Heart right ventricle (tissue), 16 donors: ENCODE data around the gene ILDR1. TPM values are rescaled to one million over a fixed set of nuclear protein-coding genes. Genes with fewer than 3 reads are reported as not detected.

Experiments
- ATAC-seq, 8 donors: fragments of 200-7000 bp; cut with Tn5 transposase; one replicate each; pipeline ENCODE4 v1.9.1; 2020; ENCODE audit warnings: mild to moderate bottlenecking in 8 of 8, moderate library complexity in 8 of 8, moderate number of reproducible peaks in 1 of 8
- DNase-seq, 2 donors: peaks; one replicate each; pipeline ENCODE4 v3.0.0-alpha.2; 2020
- H3K27ac ChIP-seq, 10 donors: fragments of 200-600 bp; sonication (generic) in 2 of 10; one replicate each; pipeline versions ENCODE4 v1.5.0 to v1.8.0; 2020 to 2022; ENCODE audit warnings: mild to moderate bottlenecking in 3 of 10
- H3K27me3 ChIP-seq, 7 donors: fragments of 200-600 bp; one replicate each; pipeline ENCODE4 v1.8.0; 2021 to 2022; ENCODE audit warnings: mild to moderate bottlenecking in 2 of 7
- H3K36me3 ChIP-seq, 9 donors: fragments of 200-600 bp; sonication (generic) in 1 of 9; one replicate each; pipeline versions ENCODE4 v1.5.0 to v1.8.0; 2020 to 2022; ENCODE audit warnings: mild to moderate bottlenecking in 2 of 9
- H3K4me1 ChIP-seq, 9 donors: fragments of 200-600 bp; sonication (generic) in 1 of 9; one replicate each; pipeline versions ENCODE4 v1.5.0 to v1.8.0; 2020 to 2022; ENCODE audit warnings: mild to moderate bottlenecking in 4 of 9
- H3K4me3 ChIP-seq, 10 donors: fragments of 200-600 bp; sonication (generic) in 2 of 10; one replicate each; pipeline versions ENCODE4 v1.5.0 to v1.8.0; 2020 to 2022; ENCODE audit warnings: mild to moderate bottlenecking in 7 of 10, moderate library complexity in 2 of 10
- H3K9me3 ChIP-seq, 11 donors: fragments of 200-600 bp in 10 of 11; sonication (generic) in 2 of 11; one replicate each; pipeline versions ENCODE4 v1.5.0 to v1.8.0; 2013 to 2022; ENCODE audit warnings: mild to moderate bottlenecking in 2 of 11, control low read depth in 1 of 11, moderate library complexity in 1 of 11
- CTCF ChIP-seq, 9 donors: fragments of 200-600 bp; sonication (generic) in 2 of 9; IDR thresholded peaks; one replicate each; pipeline versions ENCODE4 v1.5.0 to v1.8.0; 2021 to 2022; ENCODE audit warnings: antibody characterized with exemption in 9 of 9, mild to moderate bottlenecking in 5 of 9, moderate library complexity in 1 of 9
- WGBS, 2 donors: extraction: QIAGEN DNeasy Blood & Tissue Kit; methylation state at CpG; one replicate each; pipeline ENCODE4 v1.1.7; 2013; ENCODE audit warnings: inconsistent platforms in 1 of 2; 5-methylcytosine and 5-hydroxymethylcytosine counted together
- intact Hi-C, 10 donors: fragments of 100-400 bp; cut with DNase I; formaldehyde crosslinking; loops; one replicate each; pipeline versions ENCODE4 v1.11.1 to v1.14.2; 2022
- polyA plus RNA-seq, 2 donors: library from polyadenylated mRNA; stranded (reverse); fragments of 200-250 nt; gene quantifications; one replicate each; pipeline ENCODE4 v1.2.3, GENCODE V29; 2013
- total RNA-seq, 10 donors: library from RNA; stranded (reverse); fragmentation: NEBNext Ultra II Directional in 3 of 10; extraction: Animal tissue kit (Norgen Biotek cat#: 25700) in 3 of 10; gene quantifications; one replicate each; pipeline versions ENCODE4 v1.2.1 to v1.2.4, GENCODE V29; 2021 to 2023
- donor health status: Arrhythmogenic right ventricular cardiomyopathy.
- donor health status: ischemic (EF 13 %, LVEDD 7.1; RV severe dilation, severe dysfunction).
- donor health status: healthy with polysubstance abuse.
- donor health status: DM: no; HTN: yes; CAD: no.
- donor health status: DM: no; HTN: no; CAD: no.
- donor health status: ischemic (EF 25% LVEDD 6.9; RV normal size, moderate dysfunction).
- donor health status: ischemic (EF 25% LVEDD 5.7; RV mildly dilated, moderate dysfunction).
- donor health status: healthy.
- donor health status: DM: yes; HTN: yes; CAD: no.
- donor health status: Ischemic cardiomyopathy.
- donor health status: ischemic (EF 35%, LVEDD 5.7; RV mildly dilated, moderate dysfunction).
- donor health status: nonischemic (EF 11% LVEDD 7.7; RV severe dilation, severe dysfunction).
- donor health status: DM: yes; HTN: yes; CAD: no.
- donor health status: PGD.
- donor health status: ischemic (EF 29% LVEDD 5.4; RV normal size, mild dysfunction).
- donor health status: nonischemic (EF 23%, LVEDD 6.1; RV moderate dilation, normal function).

ILDR1 gene
- total and polyA plus RNA-seq, 12 donors, result 0.13 to 0.25 (median 0.19) TPM; not detected in 8

- H3K9me3 ChIP-seq, result peaks cover 0 to 39% (median 13%) of the 10 kb centered on the region in 11 donors
- 76 to 83% methylated on average over 5 of the region's 5 CpGs for WGBS, 2 donors
- intact Hi-C loops, result no loop called here
These were observed 41.6 kb downstream of the ILDR1 start for GRCh38 chr3:121980450-121980796.

GRCh38 chr3:121979734-121980449, 42.2 kb downstream of the ILDR1 start:
- DNase-seq (no peak), ATAC-seq (no peak)
- Histone ChIP-seq H3K27me3 (no peaks in the 10 kb centered on the region), H3K9me3 (peaks cover 0 to 44% (median 13%) of the 10 kb centered on the region in 11 donors), H3K4me1 (peaks cover 0 to 6% (median 0%) of the 10 kb centered on the region in 9 donors), H3K27ac (peak overlapping the region in 1 of 10 donors; percentile 27), H3K36me3 (no peaks in the 10 kb centered on the region), H3K4me3 (no peak overlapping the region)
- TF ChIP-seq CTCF (IDR thresholded peaks at IDR 0.05), result no peak
- intact Hi-C loops, result no loop called here

More at GRCh38 chr3:121980450-121980796, 41.6 kb downstream of the ILDR1 start:
- Histone ChIP-seq H3K27me3 (no peaks in the 10 kb centered on the region), H3K4me3 (no peak overlapping the region), H3K4me1 (peaks cover 0 to 6% (median 0%) of the 10 kb centered on the region in 9 donors), H3K36me3 (no peaks in the 10 kb centered on the region), H3K27ac (peak overlapping the region in 1 of 10 donors; percentile 27)
- ATAC-seq, result no peak
- TF ChIP-seq CTCF (IDR thresholded peaks at IDR 0.05), result no peak
- no peak for DNase-seq

DNA sequence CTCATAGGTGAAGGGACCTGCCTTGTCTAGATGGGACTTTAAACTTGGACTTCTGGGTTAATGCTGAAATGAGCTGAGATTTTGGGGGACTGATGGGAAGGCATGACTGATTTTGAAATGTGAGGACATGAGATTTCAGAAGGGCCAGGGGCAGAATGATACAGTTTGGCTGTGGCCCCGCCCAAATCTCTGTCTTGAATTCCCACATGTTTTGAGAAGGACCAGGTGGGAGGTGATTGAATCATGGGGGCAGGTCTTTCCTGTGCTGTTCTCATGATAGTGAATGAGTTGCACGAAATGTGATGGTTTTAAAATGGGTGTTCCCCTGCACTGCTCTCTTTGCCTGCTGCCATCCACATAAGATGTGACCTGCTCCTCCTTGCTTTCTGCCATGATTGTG, 42.8 kb downstream of the ILDR1 start:
- H3K36me3 ChIP-seq, result no peaks in the 10 kb centered on the region
- no peak for DNase-seq
- ATAC-seq, result no peak
- intact Hi-C loops, result no loop called here
- H3K27me3 ChIP-seq, result no peaks in the 10 kb centered on the region
- H3K9me3 ChIP-seq, result peaks cover 0 to 47% (median 13%) of the 10 kb centered on the region in 11 donors
- no peak overlapping the region for H3K4me3 ChIP-seq
- 76 to 90% methylated on average over 2 of the region's 2 CpGs for WGBS, 2 donors
- no peak for TF ChIP-seq CTCF (IDR thresholded peaks at IDR 0.05)
- H3K27ac ChIP-seq, result no peak overlapping the region
- peaks cover 0 to 6% (median 0%) of the 10 kb centered on the region in 9 donors for H3K4me1 ChIP-seq

DNA sequence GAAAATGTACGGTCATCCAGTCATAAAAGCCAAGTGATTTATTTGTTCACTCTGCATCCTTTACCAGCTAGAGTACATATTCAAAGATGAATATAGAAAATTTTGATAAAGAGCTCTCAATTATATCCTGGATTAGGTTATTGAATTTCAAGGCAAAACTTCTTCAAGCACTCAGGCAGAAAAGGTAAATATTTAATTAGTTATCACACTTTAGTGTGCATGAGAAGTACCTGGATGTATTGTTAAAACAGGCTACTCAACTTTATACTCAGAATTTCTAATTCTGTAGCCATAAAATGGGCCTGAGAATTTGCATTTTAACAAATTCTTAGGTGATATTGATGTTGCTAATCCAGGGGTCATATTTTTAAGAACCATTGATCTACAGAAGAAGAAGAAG, 45.3 kb downstream of the ILDR1 start:
- TF ChIP-seq CTCF (IDR thresholded peaks at IDR 0.05), result no peak
- Histone ChIP-seq H3K27ac (no peak overlapping the region), H3K4me1 (peaks cover 0 to 6% (median 0%) of the 10 kb centered on the region in 9 donors), H3K9me3 (peaks cover 0 to 28% (median 6%) of the 10 kb centered on the region in 11 donors), H3K36me3 (no peaks in the 10 kb centered on the region), H3K4me3 (no peak overlapping the region), H3K27me3 (no peaks in the 10 kb centered on the region)
- WGBS, 2 donors, result 96% methylated on average over 1 of the region's 1 CpG
- intact Hi-C loops, result no loop called here
- no peak for ATAC-seq
- no peak for DNase-seq
